Esophagus squamous epithelium (tissue), 4 donors: ENCODE data around the gene HPN.

Experiments
- CTCF ChIP-seq, 6 experiments: fragments of 450-650 bp in 4 of 6; fragments of 200-600 bp in 2 of 6; sonication (generic) in 2 of 6; IDR thresholded peaks; one replicate each; pipeline ENCODE4 v1.5.1; 2016 to 2019; ENCODE audit warnings: antibody characterized with exemption in 6 of 6, mild to moderate bottlenecking in 4 of 6, moderate library complexity in 4 of 6
- POLR2A ChIP-seq, 4 donors: fragments of 450-650 bp; IDR thresholded peaks; one replicate each; pipeline ENCODE4 v1.6.1; 2017; ENCODE audit warnings: antibody characterized with exemption in 4 of 4, mild to moderate bottlenecking in 4 of 4, moderate library complexity in 3 of 4

- no peak for TF ChIP-seq CTCF (IDR thresholded peaks at IDR 0.05)
- no peak for TF ChIP-seq POLR2A (IDR thresholded peaks at IDR 0.05)
These were observed 67.2 kb downstream of the HPN start for GRCh38 chr19:35108730-35109129.
